ENCODE results near the gene PLCZ1. TPM values are rescaled to one million over a fixed set of nuclear protein-coding genes. Genes with fewer than 3 reads are reported as not detected.
"Not testable (repeated sequence)": the region's sequence is repeated elsewhere in the genome, so short reads cannot be mapped to it uniquely, and the experiment has no call there.

The PLCZ1 gene
- total RNA-seq, 2 donors from 2014 or later = not detected

- no peaks in the 10 kb centered on the region for H3K27me3 ChIP-seq
- no peaks in the 10 kb centered on the region for H3K4me1 ChIP-seq
- H3K36me3 ChIP-seq = no peaks in the 10 kb centered on the region
- intact Hi-C loops (cut with DNase I) = no loop called here
- no peaks in the 10 kb centered on the region for H3K9me3 ChIP-seq
- no peak overlapping the region for H3K27ac ChIP-seq
- no peak for TF ChIP-seq CTCF (IDR thresholded peaks at IDR 0.05)
- no peak overlapping the region for H3K9ac ChIP-seq (ENCODE audit: low read depth in 2 of 2, low read length in 2 of 2)
- no peak for DNase-seq
- H3K4me3 ChIP-seq = no peak overlapping the region
Measured at GRCh38 chr12:18703911-18704310, 33.9 kb downstream of the PLCZ1 start.

GRCh38 chr12:18703321-18703720 is 34.5 kb downstream of the PLCZ1 start:
- intact Hi-C loops (cut with DNase I) = no loop called here
- Histone ChIP-seq H3K36me3 (no peaks in the 10 kb centered on the region), H3K4me1 (no peaks in the 10 kb centered on the region), H3K27ac (no peak overlapping the region), H3K9ac (ENCODE audit: low read depth in 2 of 2, low read length in 2 of 2) (no peak overlapping the region), H3K4me3 (no peak overlapping the region), H3K27me3 (no peaks in the 10 kb centered on the region), H3K9me3 (no peaks in the 10 kb centered on the region)
- DNase-seq = no peak
- TF ChIP-seq CTCF (IDR thresholded peaks at IDR 0.05) = no peak

GRCh38 chr12:18700271-18700670 is 37.5 kb downstream of the PLCZ1 start:
- Histone ChIP-seq H3K4me3 (no peak overlapping the region), H3K9me3 (no peaks in the 10 kb centered on the region), H3K27me3 (no peaks in the 10 kb centered on the region), H3K9ac (ENCODE audit: low read depth in 2 of 2, low read length in 2 of 2) (no peak overlapping the region), H3K27ac (no peak overlapping the region), H3K4me1 (no peaks in the 10 kb centered on the region), H3K36me3 (no peaks in the 10 kb centered on the region)
- no peak for TF ChIP-seq CTCF (IDR thresholded peaks at IDR 0.05)
- intact Hi-C loops (cut with DNase I) = no loop called here
- no peak for DNase-seq

- no peak for TF ChIP-seq CTCF (IDR thresholded peaks at IDR 0.05)
- intact Hi-C loops (cut with DNase I) = no loop called here
Measured at GRCh38 chr12:18696971-18697602, 40.7 kb downstream of the PLCZ1 start.

GRCh38 chr12:18693986-18694385 is 43.8 kb downstream of the PLCZ1 start:
- H3K9ac ChIP-seq (ENCODE audit: low read depth in 2 of 2, low read length in 2 of 2); intact Hi-C loops (cut with DNase I); H3K9me3 ChIP-seq; DNase-seq; H3K27me3 ChIP-seq; H3K4me3 ChIP-seq; H3K4me1 ChIP-seq; H3K27ac ChIP-seq; H3K36me3 ChIP-seq: not testable (repeated sequence)

More at GRCh38 chr12:18696971-18697602, 40.7 kb downstream of the PLCZ1 start:
- H3K27ac ChIP-seq = no peak overlapping the region
- no peak for DNase-seq
- no peaks in the 10 kb centered on the region for H3K36me3 ChIP-seq
- no peak overlapping the region for H3K4me3 ChIP-seq
- no peaks in the 10 kb centered on the region for H3K4me1 ChIP-seq
- no peaks in the 10 kb centered on the region for H3K9me3 ChIP-seq
- no peaks in the 10 kb centered on the region for H3K27me3 ChIP-seq
- no peak overlapping the region for H3K9ac ChIP-seq (ENCODE audit: low read depth in 2 of 2, low read length in 2 of 2)

GRCh38 chr12:18690653-18691052 is 47.2 kb downstream of the PLCZ1 start:
- H3K9ac ChIP-seq (ENCODE audit: low read depth in 2 of 2, low read length in 2 of 2) = no peak overlapping the region
- no peak overlapping the region for H3K4me3 ChIP-seq
- no peaks in the 10 kb centered on the region for H3K36me3 ChIP-seq

More at GRCh38 chr12:18690653-18691052, 47.2 kb downstream of the PLCZ1 start:
- Histone ChIP-seq H3K27ac (no peak overlapping the region), H3K9me3 (no peaks in the 10 kb centered on the region), H3K27me3 (no peaks in the 10 kb centered on the region), H3K4me1 (no peaks in the 10 kb centered on the region)
- TF ChIP-seq CTCF (IDR thresholded peaks at IDR 0.05) = no peak
- no peak for DNase-seq
- intact Hi-C loops (cut with DNase I) = no loop called here
